Activated CD8-positive, alpha-beta memory T cell treated with anti-CD3 and anti-CD28 coated beads, Interleukin-2, amount 10 ng/mL, durations not matched to agents 7 days and 5 days (primary cell): Measurements from ENCODE around the gene TRMT2B. TPM values are rescaled to one million over a fixed set of nuclear protein-coding genes. Genes with fewer than 3 reads are reported as not detected.
"Not testable (repeated sequence)": the region's sequence is repeated elsewhere in the genome, so short reads cannot be mapped to it uniquely, and the experiment has no call there.

ENCODE experiments used
- ATAC-seq: fragments of 150-1000 bp; cut with Tn5 transposase; one replicate; pipeline ENCODE4 v1.10.0; 2021; ENCODE audit warnings: moderate library complexity
- CTCF ChIA-PET: fragments of 350-600 bp; sonication (Branson Sonifier 250); formaldehyde crosslinking; loops from one replicate; lab custom pipeline; 2021; ENCODE audit warnings: antibody characterized with exemption; lab: Charles Lee
- DNase-seq: peaks from one replicate; pipeline ENCODE4 v3.0.0-alpha.2; 2020
- H3K27ac Mint-ChIP-seq: one replicate; pipeline ENCODE4 v1.8.0; 2021; ENCODE audit warnings: mild to moderate bottlenecking, mixed read lengths
- H3K27me3 Mint-ChIP-seq: one replicate; pipeline ENCODE4 v1.8.0; 2021; ENCODE audit warnings: mixed read lengths
- H3K36me3 Mint-ChIP-seq: one replicate; pipeline ENCODE4 v1.8.0; 2021; ENCODE audit warnings: mild to moderate bottlenecking, mixed read lengths
- H3K4me1 Mint-ChIP-seq: one replicate; pipeline ENCODE4 v1.8.0; 2021; ENCODE audit warnings: mixed read lengths
- H3K4me3 Mint-ChIP-seq: one replicate; pipeline ENCODE4 v1.8.0; 2021; ENCODE audit warnings: mild to moderate bottlenecking, moderate library complexity, mixed read lengths
- H3K9me3 Mint-ChIP-seq: one replicate; pipeline ENCODE4 v1.8.0; 2022; ENCODE audit warnings: low read depth, mixed read lengths
- total RNA-seq, 2 experiments: library from RNA; stranded (reverse); gene quantifications; one replicate each; pipeline ENCODE4 v1.2.3, GENCODE V29; 2021

Gene TRMT2B
- total RNA-seq, 2 experiments from 2014 or later, result 21.0 to 23.3 TPM

DNA sequence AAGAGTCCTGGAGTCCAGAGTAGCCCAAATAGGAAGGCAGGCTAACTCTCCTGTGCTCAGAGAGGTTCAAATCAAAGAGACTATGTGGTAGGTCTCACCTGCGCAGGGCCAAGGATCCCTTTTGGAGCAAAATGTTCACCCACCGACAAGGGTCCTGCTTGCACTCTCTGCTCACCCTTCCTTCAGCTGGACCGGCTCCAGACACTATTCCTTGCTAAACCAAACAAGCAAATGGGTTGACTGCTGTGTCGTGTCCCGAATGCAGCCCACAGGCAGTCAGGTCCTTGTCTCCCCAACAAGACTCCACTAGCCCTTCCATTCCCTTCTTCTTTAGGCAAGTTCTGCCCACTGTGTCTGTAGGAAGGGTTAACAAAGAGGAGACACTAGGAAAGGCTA lies 760 bp downstream of the TRMT2B start:
- no peak for ATAC-seq
- peak overlapping the region; percentile 86 for H3K4me3 Mint-ChIP-seq
- H3K9me3 Mint-ChIP-seq, result no peaks in the 10 kb centered on the region
- no peak for DNase-seq
- CTCF ChIA-PET, result interaction anchor here (0.7 kb wide), 1 partner anchor 1849 kb away, joined by 3 read pairs; no protein-coding TSS in a partner anchor
- peak overlapping the region; percentile 96 for H3K27ac Mint-ChIP-seq
- no peaks in the 10 kb centered on the region for H3K27me3 Mint-ChIP-seq
- H3K4me1 Mint-ChIP-seq, result peaks cover 25% of the 10 kb centered on the region
- H3K36me3 Mint-ChIP-seq, result peaks cover 7% of the 10 kb centered on the region

DNA sequence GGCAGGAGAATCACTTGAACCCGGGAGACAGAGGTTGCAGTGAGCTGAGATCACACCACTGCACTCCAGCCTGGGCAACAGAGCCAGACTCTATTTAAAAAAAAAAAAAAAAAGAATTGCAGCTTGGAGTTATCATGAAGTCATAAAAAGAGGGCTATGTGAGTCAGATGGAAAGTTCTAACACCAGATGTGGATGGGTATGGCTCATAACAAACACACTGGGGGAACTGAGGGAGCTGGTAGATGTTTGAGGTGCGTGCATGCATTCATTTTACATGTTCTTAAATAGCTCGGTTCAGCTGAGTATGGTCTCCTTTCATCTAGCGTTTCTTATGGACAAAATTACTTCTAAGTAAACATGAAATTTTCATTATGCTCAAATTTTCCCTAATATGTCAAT lies 11.7 kb downstream of the TRMT2B start:
- no peaks in the 10 kb centered on the region for H3K9me3 Mint-ChIP-seq
- CTCF ChIA-PET, result no interaction called here
- DNase-seq, result no peak
- no peak overlapping the region for H3K27ac Mint-ChIP-seq
- peaks cover 37% of the 10 kb centered on the region for H3K36me3 Mint-ChIP-seq
- ATAC-seq, result peak; percentile 9
- H3K4me1 Mint-ChIP-seq, result peaks cover 2% of the 10 kb centered on the region
- H3K4me3 Mint-ChIP-seq, result no peak overlapping the region
- H3K27me3 Mint-ChIP-seq, result no peaks in the 10 kb centered on the region

DNA sequence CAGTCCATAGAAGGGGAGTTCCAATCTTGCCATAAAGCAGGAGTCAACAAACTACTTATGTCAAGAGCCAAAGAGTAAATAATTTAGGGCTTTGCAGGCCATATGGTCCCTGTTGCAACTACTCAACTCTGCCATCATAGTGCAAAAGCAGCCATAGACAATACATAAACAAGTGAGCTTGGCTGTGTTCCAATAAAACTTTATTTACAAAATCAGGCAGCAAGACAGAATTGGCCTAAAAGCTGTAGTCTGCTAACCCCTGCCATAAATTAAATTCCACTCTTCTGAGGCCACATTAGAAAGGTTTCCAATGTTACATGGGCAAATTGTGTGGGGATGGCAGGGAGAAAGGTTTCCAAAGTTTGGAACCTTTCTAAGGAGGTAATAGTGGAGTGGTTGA lies 14.7 kb downstream of the TRMT2B start:
- Mint-ChIP-seq H3K4me3 (no peak overlapping the region), H3K36me3 (peaks cover 36% of the 10 kb centered on the region), H3K27ac (no peak overlapping the region), H3K27me3 (no peaks in the 10 kb centered on the region), H3K4me1 (peaks cover 2% of the 10 kb centered on the region), H3K9me3 (no peaks in the 10 kb centered on the region)
- CTCF ChIA-PET, result no interaction called here
- ATAC-seq (no peak), DNase-seq (no peak)

DNA sequence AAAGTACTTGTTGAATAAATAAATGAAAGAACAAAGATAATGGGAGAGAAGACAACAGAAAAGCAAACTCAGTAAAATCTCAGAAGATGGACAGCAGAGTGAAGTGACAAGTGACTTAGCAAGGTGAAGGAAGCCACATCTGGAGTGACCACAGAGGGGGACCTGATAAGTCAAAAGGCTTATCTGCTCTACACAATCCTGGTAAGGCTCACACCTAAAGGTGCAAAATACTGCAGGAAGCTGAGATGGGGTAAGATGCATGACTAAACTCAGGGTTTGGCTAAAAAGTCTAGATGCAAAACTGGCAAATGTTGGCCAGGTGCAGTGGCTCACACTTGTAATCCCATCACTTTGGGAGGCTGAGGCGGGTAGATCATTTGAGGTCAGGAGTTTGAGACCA lies 22.2 kb downstream of the TRMT2B start:
- Mint-ChIP-seq H3K4me3 (no peak overlapping the region), H3K27me3 (no peaks in the 10 kb centered on the region), H3K27ac (peak overlapping the region; percentile 43), H3K36me3 (peaks cover 34% of the 10 kb centered on the region), H3K4me1 (peaks cover 10% of the 10 kb centered on the region), H3K9me3 (no peaks in the 10 kb centered on the region)
- CTCF ChIA-PET, result no interaction called here
- DNase-seq (no peak), ATAC-seq (no peak)

DNA sequence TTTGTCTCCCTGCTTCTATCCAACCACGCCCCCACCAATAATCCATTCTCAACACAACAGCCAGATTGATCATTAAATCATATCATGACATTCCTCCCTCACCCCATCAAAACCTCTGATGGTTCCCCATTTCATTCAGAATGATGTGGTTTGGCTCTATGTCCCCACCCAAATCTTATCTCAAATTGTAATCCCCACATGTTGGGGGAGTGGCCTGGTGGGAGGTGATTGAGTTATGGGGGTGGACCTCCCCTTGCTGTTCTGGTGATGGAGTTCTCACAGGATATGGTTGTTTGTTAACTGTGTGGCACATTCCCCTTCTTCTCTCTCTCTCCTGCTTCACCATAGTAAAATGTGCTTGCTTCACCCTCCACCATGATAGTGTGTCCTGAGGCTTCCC lies 23.3 kb downstream of the TRMT2B start:
- ATAC-seq, result no peak
- Mint-ChIP-seq H3K36me3 (peaks cover 34% of the 10 kb centered on the region), H3K4me3 (no peak overlapping the region), H3K27me3 (no peaks in the 10 kb centered on the region), H3K27ac (no peak overlapping the region), H3K9me3 (no peaks in the 10 kb centered on the region), H3K4me1 (peaks cover 10% of the 10 kb centered on the region)
- DNase-seq, result no peak
- CTCF ChIA-PET, result no interaction called here

DNA sequence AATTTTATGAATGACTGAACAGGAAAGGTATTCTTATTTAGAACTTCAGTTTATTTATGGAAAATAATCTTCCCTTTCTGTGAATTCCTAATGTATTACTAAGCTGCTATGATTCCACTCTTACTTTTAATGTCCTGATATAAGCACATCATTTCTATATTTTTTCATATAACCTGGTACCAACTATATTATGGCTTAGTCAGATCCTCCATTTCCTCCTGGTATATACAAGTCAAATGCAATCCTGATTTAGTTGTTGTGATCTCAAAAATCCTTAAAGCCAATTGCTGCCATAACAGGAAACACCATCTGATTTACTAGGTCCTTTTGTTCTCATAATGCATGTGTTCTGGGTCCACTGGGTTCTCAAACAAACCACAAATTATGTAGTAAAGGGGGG lies 26.8 kb downstream of the TRMT2B start:
- H3K9me3 Mint-ChIP-seq, result no peaks in the 10 kb centered on the region
- no peak overlapping the region for H3K27ac Mint-ChIP-seq
- H3K4me1 Mint-ChIP-seq, result peaks cover 10% of the 10 kb centered on the region
- CTCF ChIA-PET, result no interaction called here
- no peak for ATAC-seq
- peaks cover 43% of the 10 kb centered on the region for H3K36me3 Mint-ChIP-seq
- H3K27me3 Mint-ChIP-seq, result no peaks in the 10 kb centered on the region
- H3K4me3 Mint-ChIP-seq, result no peak overlapping the region
- no peak for DNase-seq

DNA sequence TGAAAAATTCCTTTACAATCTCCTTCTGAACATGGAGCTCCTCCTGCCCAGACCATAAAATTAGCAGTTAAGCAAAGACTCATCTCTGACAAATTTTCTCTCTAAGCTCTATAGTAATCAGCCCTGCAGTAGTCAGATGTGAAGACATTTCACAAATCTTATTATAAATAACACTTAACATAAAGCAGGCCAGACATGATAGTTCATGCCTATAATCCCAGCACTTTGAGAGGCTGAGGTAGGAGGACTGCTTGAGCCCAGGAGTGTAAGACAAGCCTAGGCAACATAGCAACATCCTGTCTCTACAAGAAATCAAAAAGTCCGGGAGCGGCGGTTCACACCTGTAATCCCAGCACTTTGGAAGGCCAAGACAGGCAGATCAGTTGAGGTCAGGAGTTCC lies 29.9 kb downstream of the TRMT2B start:
- H3K27me3 Mint-ChIP-seq, result no peaks in the 10 kb centered on the region
- H3K36me3 Mint-ChIP-seq, result peaks cover 34% of the 10 kb centered on the region

DNA sequence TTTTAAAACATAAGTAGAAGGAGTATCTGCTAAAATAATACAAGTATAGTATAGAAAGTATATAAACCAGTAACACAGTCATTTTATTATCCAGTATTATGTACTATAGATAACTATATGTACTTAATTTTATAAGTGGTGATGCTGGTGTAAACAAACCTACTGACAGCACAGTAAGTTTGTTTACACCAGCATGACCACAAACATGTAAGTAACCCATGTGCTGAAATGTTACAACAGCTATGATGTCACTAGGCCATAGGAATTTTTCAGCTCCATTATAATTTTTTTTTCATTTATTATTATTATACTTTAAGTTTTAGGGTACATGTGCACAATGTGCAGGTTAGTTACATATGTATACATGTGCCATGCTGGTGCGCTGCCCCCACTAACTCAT lies 39.9 kb downstream of the TRMT2B start:
- H3K4me1 Mint-ChIP-seq, ATAC-seq, H3K27me3 Mint-ChIP-seq, H3K4me3 Mint-ChIP-seq, H3K27ac Mint-ChIP-seq, CTCF ChIA-PET, DNase-seq, H3K9me3 Mint-ChIP-seq: not testable (repeated sequence)
- peaks cover 15% of the 10 kb centered on the region for H3K36me3 Mint-ChIP-seq

More for the DNA sequence above, 29.9 kb downstream of the TRMT2B start:
- DNase-seq (no peak), ATAC-seq (no peak)
- Mint-ChIP-seq H3K27ac (no peak overlapping the region), H3K4me1 (peaks cover 4% of the 10 kb centered on the region), H3K4me3 (no peak overlapping the region), H3K9me3 (no peaks in the 10 kb centered on the region)
- CTCF ChIA-PET, result no interaction called here

DNA sequence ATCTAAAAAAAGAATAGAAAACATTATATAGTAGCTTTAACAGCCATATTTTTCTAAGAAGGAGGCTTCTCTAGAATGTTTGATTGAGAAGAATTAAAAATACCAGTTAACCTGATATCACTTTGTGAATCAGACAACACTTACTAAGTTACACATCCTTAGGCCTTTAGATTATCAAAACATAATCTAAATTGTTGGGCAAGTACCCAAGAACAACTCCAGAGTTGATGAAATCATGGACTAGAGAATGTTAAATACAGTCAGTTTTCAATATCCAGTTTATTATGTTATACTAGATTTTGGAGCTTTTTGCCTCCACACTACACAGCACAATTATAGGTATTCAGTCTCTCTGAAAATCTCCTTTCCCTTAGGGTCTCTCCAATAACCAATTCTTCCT lies 42.8 kb downstream of the TRMT2B start:
- Mint-ChIP-seq H3K27ac (no peak overlapping the region), H3K36me3 (peaks cover 17% of the 10 kb centered on the region)

DNA sequence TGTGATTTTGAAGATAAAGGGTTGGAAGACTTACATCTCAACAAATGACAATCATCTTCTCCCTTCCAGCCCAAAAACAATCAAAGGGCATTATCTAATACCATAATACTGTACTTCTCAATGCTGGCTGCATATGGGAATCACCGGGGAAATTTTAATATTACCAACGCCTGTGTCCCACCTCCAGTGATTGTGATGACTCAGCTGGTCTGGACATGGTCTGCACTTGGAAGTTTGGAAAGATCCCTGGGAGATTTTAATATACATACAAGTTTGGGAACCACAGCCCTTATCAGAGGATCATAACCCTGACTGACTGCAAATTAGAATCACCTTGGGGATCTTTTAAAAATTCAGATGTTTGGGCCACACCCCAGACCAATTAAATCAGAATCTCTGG lies 52.5 kb downstream of the TRMT2B start:
- peaks cover 10% of the 10 kb centered on the region for H3K36me3 Mint-ChIP-seq
- CTCF ChIA-PET, result no interaction called here
- peaks cover 12% of the 10 kb centered on the region for H3K4me1 Mint-ChIP-seq
- DNase-seq (no peak), ATAC-seq (no peak)
- H3K9me3 Mint-ChIP-seq, result no peaks in the 10 kb centered on the region
- H3K27ac Mint-ChIP-seq, result no peak overlapping the region
- H3K27me3 Mint-ChIP-seq, result no peaks in the 10 kb centered on the region
- H3K4me3 Mint-ChIP-seq, result no peak overlapping the region

More for the DNA sequence above, 42.8 kb downstream of the TRMT2B start:
- ATAC-seq (no peak), DNase-seq (no peak)
- Mint-ChIP-seq H3K9me3 (no peaks in the 10 kb centered on the region), H3K27me3 (no peaks in the 10 kb centered on the region), H3K4me3 (no peak overlapping the region), H3K4me1 (no peaks in the 10 kb centered on the region)
- CTCF ChIA-PET, result no interaction called here

DNA sequence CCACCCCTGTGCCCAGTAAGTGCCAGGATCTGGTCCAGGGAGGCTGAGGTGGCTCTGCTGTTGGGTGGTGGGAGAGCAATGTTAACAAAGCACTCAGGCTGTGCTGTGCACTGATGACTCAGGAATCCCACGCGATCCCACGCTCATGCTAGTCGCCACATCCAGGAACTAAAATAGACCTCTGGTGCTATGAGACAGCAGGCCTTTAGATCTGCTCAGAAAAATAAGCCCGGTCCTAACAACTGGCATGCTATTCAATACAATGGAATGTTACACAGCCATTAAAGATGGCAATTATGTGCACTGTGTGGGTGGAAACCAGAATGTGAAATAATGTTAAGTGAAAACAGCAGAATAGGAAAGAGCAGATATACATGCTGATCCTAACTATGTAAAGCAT lies 56.4 kb downstream of the TRMT2B start:
- peaks cover 12% of the 10 kb centered on the region for H3K36me3 Mint-ChIP-seq
- no peaks in the 10 kb centered on the region for H3K27me3 Mint-ChIP-seq
- H3K27ac Mint-ChIP-seq, result no peak overlapping the region
- ATAC-seq, result no peak
- no peaks in the 10 kb centered on the region for H3K9me3 Mint-ChIP-seq
- no peak overlapping the region for H3K4me3 Mint-ChIP-seq
- CTCF ChIA-PET, result no interaction called here
- H3K4me1 Mint-ChIP-seq, result peaks cover 18% of the 10 kb centered on the region
- peak; percentile 39 for DNase-seq

DNA sequence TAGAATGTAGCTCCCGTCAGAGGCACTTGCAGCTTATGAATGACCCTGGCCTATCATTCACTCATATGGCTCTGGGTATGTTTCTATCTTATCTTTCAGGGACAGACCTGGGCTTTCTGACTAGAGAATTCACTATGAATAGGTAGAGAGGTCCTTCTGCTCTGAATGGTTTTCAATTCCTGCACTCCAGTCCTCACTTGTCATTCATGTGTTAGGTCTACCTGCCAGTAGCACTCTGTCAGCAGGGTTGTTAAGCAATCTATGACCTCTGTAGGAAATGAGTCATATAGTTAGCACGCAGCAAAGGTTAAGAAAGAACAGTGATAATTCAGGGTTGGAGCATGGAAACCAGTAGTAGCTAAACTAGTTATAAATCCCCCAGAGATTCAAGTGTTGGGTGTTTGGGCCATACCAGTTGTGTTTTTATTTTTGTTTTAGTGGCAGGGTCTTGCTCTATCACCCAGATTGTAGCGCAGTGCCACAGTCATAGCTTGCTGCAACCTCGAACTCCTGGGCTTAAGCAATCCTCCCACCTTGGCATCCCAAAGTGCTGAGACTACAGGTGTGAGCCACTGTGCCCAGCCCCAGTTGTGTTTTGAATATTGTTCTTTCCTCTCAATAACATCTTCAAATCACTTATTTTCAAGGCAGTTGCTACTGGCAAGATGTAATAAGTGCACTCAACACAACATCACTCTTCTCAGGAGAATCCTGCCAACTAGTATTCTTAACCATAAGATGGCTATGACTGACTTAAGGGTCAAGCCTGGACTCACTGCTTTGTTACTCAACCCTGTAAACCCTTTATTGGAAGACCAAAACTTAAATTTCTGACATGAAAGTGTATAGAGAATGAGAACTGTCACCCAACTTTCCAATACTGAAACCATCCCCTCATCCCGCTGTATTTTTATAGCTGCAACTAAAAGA lies 57.3 kb downstream of the TRMT2B start:
- Mint-ChIP-seq H3K27ac (peak overlapping the region; percentile 54), H3K4me1 (peaks cover 18% of the 10 kb centered on the region), H3K4me3 (no peak overlapping the region), H3K9me3 (no peaks in the 10 kb centered on the region), H3K36me3 (peaks cover 12% of the 10 kb centered on the region), H3K27me3 (no peaks in the 10 kb centered on the region)
- CTCF ChIA-PET, result no interaction called here
- peak; percentile 85 for ATAC-seq
- no peak for DNase-seq

DNA sequence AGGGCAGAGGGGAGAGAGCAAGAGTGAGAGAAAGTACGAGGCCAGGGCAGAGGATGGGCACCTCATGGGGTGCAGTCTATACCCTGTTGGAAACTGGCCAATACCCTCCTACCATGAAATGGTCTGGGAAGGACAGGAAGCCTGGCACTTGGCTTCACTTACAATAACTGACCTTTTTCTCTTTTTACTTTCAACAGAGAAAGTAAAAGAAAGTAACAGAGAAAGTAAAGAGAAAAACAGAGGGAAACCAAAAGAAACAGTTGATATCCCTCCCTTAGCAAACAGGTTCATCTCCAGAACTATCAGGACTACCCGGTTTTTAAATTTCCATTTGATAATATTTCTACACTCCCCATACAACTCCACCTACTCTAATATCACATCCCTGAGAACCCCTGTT lies 61.8 kb downstream of the TRMT2B start:
- peaks cover 13% of the 10 kb centered on the region for H3K4me1 Mint-ChIP-seq
- no peak for DNase-seq
- no peak overlapping the region for H3K27ac Mint-ChIP-seq
- CTCF ChIA-PET, result no interaction called here
- H3K4me3 Mint-ChIP-seq, result no peak overlapping the region
- no peak for ATAC-seq
- H3K36me3 Mint-ChIP-seq, result peaks cover 8% of the 10 kb centered on the region
- H3K9me3 Mint-ChIP-seq, result no peaks in the 10 kb centered on the region
- H3K27me3 Mint-ChIP-seq, result no peaks in the 10 kb centered on the region

DNA sequence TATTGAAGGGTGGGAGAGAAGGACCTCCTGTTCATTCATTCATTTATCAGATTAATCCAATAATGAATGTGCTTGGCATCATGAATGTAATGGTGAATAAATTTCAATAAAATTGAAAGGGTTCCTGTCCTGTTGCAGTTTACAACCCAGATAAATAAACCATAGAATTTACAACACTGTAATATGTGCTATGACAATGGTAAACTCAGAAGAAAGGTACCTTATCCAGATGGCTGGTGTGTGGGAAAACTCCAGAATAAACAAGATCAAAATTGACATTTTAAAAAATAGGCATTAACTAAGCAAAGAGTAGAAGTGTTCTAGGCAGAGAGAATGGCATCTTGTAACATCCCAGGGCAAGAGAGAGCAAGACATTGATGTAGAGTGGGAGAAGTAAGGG lies 67.1 kb downstream of the TRMT2B start:
- ATAC-seq, result no peak
- Mint-ChIP-seq H3K27me3 (no peaks in the 10 kb centered on the region), H3K9me3 (no peaks in the 10 kb centered on the region), H3K36me3 (peaks cover 2% of the 10 kb centered on the region), H3K4me3 (no peak overlapping the region), H3K4me1 (peaks cover under 1% of the 10 kb centered on the region), H3K27ac (no peak overlapping the region)
- CTCF ChIA-PET, result no interaction called here
- DNase-seq, result no peak
